ENCODE data around the gene IQSEC1.

Gene IQSEC1

DNA sequence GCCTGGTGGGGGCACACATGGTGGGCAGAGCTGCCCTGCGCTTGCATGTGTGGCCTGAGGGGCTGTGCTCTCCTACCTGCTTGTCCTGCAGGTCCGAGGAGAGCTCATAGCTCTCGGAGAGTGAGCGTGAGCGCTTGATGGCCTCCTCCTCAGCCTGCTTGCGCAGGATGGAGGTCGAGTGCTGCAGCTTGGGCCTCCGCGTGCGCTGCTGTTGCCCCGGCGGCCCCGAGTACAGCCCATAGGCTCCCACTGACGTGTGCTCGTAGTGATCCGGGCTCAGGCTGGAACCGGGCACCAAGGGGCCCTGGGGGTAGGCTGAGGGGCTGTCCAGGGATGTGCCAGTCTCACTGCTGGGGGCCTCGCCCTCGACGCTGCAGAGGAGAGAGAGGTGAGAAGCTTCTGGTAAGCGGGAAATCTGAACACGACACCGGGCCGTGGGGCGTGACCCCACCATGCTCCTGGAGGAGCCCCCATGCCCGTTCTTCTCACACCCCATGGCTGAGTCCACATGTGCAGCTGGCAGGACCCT is 131.7 kb downstream of the IQSEC1 start:
- TF ChIP-seq, protein P1, sequence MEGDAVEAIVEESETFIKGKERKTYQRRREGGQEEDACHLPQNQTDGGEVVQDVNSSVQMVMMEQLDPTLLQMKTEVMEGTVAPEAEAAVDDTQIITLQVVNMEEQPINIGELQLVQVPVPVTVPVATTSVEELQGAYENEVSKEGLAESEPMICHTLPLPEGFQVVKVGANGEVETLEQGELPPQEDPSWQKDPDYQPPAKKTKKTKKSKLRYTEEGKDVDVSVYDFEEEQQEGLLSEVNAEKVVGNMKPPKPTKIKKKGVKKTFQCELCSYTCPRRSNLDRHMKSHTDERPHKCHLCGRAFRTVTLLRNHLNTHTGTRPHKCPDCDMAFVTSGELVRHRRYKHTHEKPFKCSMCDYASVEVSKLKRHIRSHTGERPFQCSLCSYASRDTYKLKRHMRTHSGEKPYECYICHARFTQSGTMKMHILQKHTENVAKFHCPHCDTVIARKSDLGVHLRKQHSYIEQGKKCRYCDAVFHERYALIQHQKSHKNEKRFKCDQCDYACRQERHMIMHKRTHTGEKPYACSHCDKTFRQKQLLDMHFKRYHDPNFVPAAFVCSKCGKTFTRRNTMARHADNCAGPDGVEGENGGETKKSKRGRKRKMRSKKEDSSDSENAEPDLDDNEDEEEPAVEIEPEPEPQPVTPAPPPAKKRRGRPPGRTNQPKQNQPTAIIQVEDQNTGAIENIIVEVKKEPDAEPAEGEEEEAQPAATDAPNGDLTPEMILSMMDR (conservative IDR thresholded peaks at IDR 0.05; ENCODE audit: low read depth, low read length): no peak
- H3K4me3 ChIP-seq (ENCODE audit: low read length): no peak overlapping the region
- DNase-seq (ENCODE audit: low read depth): no peak

DNA sequence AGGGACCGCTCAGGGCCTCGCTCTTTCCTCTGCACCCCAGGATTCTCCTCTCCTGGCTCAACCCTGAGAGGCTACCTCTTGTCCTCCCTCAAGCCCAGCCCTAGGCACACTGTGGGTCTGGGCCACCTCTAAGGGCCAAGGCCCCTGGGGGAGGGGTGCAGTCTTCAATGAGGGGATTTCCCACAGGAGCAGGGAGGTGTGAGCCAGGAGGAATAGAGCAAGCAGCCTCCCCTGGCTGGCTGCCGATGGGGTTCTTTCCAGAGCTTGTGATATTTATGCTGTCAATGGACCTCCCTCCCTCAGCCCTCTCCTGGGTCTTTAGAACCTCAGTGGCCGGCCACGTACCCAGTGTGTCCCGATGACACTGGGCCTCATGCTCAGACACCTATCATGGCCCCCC is 132.4 kb downstream of the IQSEC1 start:
- TF ChIP-seq, protein P1 (conservative IDR thresholded peaks at IDR 0.05; ENCODE audit: low read depth, low read length): no peak
- no peak overlapping the region for H3K4me3 ChIP-seq (ENCODE audit: low read length)
- DNase-seq (ENCODE audit: low read depth): no peak

DNA sequence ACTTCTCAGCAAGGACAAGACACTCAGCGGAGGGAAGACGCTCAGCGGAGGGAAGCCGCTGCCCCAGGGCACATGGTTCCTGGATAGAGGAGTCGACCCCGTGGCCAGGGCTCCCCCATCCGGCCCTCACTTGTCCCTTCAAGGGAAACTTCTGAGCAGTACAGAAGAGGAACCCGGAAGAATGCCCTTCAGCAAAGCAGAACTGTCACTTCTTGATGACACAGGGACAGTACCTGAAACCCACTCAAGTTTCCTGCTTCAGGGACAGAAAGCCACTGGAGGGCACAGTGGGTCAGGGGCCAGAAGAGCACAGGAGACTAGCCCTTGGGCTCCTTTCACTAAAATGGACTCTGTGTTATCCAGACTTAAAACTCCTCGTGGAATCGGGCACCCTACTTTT is 134.1 kb downstream of the IQSEC1 start:
- no peak for DNase-seq (ENCODE audit: low read depth)
- TF ChIP-seq, protein P1 (conservative IDR thresholded peaks at IDR 0.05; ENCODE audit: low read depth, low read length): no peak
- no peak overlapping the region for H3K4me3 ChIP-seq (ENCODE audit: low read length)

DNA sequence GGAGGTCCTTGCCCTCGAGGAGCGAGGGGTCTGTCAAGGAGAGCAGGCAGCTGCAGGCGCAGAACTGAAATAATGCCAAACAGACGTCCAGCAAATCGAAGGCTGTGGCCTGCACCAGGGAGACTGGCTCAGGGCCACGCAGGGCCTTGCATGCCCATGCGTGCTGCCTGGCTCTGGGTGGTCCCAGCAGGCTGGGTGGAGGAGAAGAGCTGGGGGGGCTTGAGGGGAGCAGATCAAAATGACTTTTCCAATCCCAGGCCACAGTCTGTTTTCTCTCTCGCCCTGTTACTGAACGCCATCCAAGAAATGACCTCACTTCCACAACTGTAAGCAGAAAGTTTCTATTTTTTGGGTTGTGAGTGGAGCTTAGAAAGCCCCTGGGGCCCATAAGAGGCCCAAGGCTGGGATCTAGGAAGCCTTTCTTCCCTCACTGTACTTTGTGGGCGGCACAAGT is 134.9 kb downstream of the IQSEC1 start:
- DNase-seq (ENCODE audit: low read depth): no peak
- H3K4me3 ChIP-seq (ENCODE audit: low read length): no peak overlapping the region
- TF ChIP-seq, protein P1 (conservative IDR thresholded peaks at IDR 0.05; ENCODE audit: low read depth, low read length): no peak

DNA sequence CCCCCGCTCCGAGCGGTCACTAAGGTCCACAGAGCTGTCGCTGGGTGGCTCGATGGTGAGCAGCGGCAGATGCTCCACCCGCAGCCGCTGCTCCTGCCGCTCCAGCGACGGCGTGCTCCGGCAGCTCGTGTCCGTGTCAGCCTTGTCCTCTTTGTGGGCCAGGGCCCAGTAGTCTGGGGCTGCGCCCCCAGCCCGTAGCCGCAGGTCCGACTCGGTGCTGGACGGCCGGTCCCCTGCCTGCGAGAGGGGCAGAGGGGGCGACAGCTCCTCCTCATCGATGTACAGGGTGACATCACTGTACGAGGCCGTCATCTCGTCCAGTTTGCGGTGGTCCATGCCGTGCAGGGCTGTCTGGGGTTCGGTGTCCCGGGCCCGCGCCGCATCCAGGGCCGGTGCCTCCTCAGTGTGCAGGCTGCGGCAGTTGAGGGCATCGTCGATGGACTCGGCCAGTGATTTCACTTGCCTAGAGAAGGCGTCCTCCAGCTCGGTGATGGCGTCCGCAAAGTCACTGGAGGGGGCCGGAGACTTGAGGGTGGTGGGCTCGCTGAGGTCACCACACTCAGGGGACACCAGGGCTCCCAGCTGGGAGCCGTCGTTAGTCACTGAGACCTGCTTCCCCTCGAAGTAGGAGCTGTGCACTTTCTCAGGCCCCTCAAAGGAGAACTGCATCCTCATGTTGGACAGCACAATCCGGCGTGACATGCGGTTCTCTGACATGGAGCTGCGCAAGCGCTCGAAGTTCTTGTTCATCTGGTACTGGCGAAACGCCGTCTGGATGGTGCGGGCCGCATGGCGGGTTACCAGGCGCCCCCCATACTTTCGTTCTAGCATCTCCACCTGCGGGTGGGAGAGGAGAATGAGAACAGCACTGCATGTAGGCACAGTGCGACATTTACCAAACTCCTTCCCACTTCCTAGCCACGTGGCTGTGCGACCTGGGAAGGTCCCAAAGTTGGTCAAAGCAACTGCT is 137.1 kb downstream of the IQSEC1 start:
- DNase-seq (ENCODE audit: low read depth): no peak
- TF ChIP-seq, protein P1 (conservative IDR thresholded peaks at IDR 0.05; ENCODE audit: low read depth, low read length): no peak
- H3K4me3 ChIP-seq (ENCODE audit: low read length): no peak overlapping the region

DNA sequence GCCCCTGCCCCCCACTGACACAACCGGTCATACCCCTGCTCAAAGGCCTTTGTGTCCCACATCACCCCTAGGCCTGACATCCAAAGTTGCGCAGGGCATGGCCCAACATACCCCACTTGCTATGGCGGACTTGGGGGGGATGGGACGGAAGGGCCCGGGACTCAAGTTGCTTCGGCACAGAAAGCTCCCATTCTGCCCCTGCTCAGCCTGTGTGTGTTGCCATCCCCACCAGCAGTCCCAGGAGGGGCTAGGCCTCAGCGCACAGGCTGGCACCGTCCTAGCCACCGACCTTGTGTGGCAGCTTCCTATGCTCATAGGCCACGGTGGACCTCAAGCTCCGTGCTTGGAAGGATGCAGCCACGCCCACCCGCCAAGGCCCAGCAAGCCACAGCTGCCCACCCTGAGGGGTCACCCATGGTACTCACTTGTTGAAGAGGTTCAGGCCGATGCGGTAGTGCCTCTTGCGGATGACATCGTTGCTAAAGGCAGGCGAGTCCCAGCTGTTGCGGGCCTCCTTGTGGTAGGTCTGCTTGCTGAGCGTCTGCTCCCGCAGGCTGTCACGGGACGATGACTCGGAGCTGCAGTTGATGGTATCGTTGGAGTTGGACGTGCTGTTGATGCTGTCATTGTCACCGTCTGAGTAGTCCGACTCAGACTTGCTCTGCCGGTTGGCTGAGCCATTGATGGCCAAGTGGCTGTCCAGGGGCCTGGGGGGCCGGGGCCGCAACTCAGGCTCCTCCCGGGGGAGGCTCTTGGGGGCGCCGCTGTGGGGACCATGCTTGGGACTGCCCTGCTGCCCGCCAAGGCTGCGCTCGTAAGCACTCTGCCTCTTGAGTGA is 138.0 kb downstream of the IQSEC1 start:
- no peak for DNase-seq (ENCODE audit: low read depth)

More for the DNA sequence above, 138.0 kb downstream of the IQSEC1 start:
- TF ChIP-seq, protein P1 (conservative IDR thresholded peaks at IDR 0.05; ENCODE audit: low read depth, low read length): no peak
- no peak overlapping the region for H3K4me3 ChIP-seq (ENCODE audit: low read length)
